ENCODE data around the gene TBL3. TPM values are rescaled to one million over a fixed set of nuclear protein-coding genes. Genes with fewer than 3 reads are reported as not detected.

Gene TBL3
- total and polyA plus RNA-seq, 7 experiments from 2014 or later: 17.2 to 89.8 (median 32.8) TPM

DNA sequence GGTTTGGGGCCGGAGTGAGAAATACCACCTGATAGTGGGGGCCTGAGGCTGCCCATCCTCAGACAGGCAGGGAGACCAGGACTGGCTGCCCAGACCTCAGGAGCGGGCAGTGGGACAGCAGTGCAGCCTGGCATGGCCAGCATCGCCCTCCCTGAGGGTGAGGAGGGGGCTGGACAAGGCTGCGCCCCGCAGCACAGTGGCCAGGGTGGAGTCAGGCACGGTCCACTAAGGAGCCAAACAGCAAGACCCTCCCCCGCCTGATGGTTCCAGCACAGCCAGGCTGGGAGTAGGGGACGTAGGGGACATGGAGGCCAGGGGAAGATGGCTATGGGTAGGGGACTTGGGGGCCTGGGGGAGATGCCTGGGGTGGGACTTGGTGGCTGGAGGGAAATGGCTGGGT is 34.5 kb downstream of the TBL3 start:
- POLR2A ChIA-PET: no interaction called here
- H3K4me3 ChIP-seq (ENCODE audit: low read length): no peak overlapping the region
- no peak overlapping the region for H3K27ac ChIP-seq (ENCODE audit: low read depth, low read length)
- no peaks in the 10 kb centered on the region for H3K27me3 Mint-ChIP-seq
- H3K4me1 ChIP-seq (ENCODE audit: control insufficient read depth in 2 of 2, insufficient read depth in 2 of 2, low read length in 2 of 2): peaks cover 36 to 38% of the 10 kb centered on the region in 2 donors
- no peak for DNase-seq
- no peaks in the 10 kb centered on the region for H3K9me3 ChIP-seq (ENCODE audit: control insufficient read depth in 2 of 3, low read length in 3 of 3)
- H3K36me3 ChIP-seq (ENCODE audit: control insufficient read depth in 2 of 3, insufficient read depth in 3 of 3, low read length in 3 of 3): peaks cover 0 to 23% (median 5%) of the 10 kb centered on the region in 3 experiments
- peaks cover 0 to 10% (median 0%) of the 10 kb centered on the region in 5 donors for H3K36me3 Mint-ChIP-seq
- H3K4me3 Mint-ChIP-seq: peak overlapping the region in 4 of 10 donors; percentile 35 to 87 (median 69)
- no peaks in the 10 kb centered on the region for H3K27me3 ChIP-seq (ENCODE audit: control insufficient read depth in 2 of 2, insufficient read depth in 2 of 2, low read length in 2 of 2)
- H3K27ac Mint-ChIP-seq: peak overlapping the region in 2 of 9 donors; percentile 49 to 77
- CTCF ChIA-PET: no interaction called here
- H3K9me3 Mint-ChIP-seq: no peaks in the 10 kb centered on the region
- ATAC-seq: no peak
- intact Hi-C loops (cut with micrococcal nuclease): loop anchor here in 1 of 2 donors (5.0 kb wide), 1 partner anchor 41 kb away; the partner anchor contains the start of genes NTHL1 and TSC2
- peaks cover 22 to 48% (median 35%) of the 10 kb centered on the region in 7 donors for H3K4me1 Mint-ChIP-seq

DNA sequence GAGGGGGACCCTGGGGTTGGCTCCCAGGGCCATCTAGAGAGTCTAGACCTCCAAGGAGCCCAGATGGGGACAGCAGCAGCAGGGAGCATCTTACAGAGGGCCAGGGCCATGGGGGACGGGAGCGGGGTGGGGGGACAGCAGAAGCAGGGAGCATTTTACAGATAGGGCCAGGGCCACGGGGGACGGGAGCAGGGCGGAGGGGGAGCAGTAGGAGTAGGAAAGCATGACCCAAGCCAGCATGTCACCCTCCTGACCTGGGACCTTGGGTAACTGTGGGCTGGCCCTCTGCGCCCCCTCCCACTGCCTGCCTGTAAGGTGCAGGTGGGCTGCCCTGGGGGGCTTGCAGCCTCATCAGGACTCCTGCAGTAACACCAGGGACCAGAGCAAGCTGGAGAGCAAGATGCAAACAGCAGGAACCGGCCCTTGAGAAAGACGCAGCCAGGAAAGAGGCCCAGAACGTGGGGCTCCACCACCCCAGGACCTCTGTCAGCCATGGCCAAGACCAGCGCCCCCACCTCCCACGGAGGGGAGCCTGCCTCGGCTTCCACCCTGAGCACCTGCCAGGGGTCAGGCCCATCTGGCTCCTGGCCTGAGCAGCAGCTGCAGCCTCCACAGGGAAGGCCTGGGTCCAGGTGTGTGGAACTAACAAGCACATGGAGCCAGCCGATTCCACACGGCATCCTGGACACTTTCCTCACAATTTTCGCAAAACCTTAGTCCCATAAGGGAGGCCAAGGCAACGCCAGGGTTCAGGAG is 35.4 kb downstream of the TBL3 start:
- Mint-ChIP-seq H3K4me3 (peak overlapping the region; percentile 72 to 93 (median 87)), H3K27me3 (no peaks in the 10 kb centered on the region), H3K9me3 (no peaks in the 10 kb centered on the region), H3K4me1 (peaks cover 22 to 48% (median 35%) of the 10 kb centered on the region in 7 donors), H3K36me3 (peaks cover 0 to 10% (median 0%) of the 10 kb centered on the region in 5 donors), H3K27ac (peak overlapping the region in 7 of 9 donors; percentile 3 to 76 (median 45))
- DNase-seq (no peak), ATAC-seq (no peak)
- Histone ChIP-seq H3K27ac (ENCODE audit: low read depth, low read length) (peak overlapping the region; percentile 86), H3K4me3 (ENCODE audit: low read length) (peak overlapping the region; percentile 3), H3K9me3 (ENCODE audit: control insufficient read depth in 2 of 3, low read length in 3 of 3) (no peaks in the 10 kb centered on the region), H3K27me3 (ENCODE audit: control insufficient read depth in 2 of 2, insufficient read depth in 2 of 2, low read length in 2 of 2) (no peaks in the 10 kb centered on the region), H3K4me1 (ENCODE audit: control insufficient read depth in 2 of 2, insufficient read depth in 2 of 2, low read length in 2 of 2) (peaks cover 36 to 38% of the 10 kb centered on the region in 2 donors), H3K36me3 (ENCODE audit: control insufficient read depth in 2 of 3, insufficient read depth in 3 of 3, low read length in 3 of 3) (peaks cover 0 to 14% (median 0%) of the 10 kb centered on the region in 3 experiments)
- intact Hi-C loops (cut with micrococcal nuclease): loop anchor here in 1 of 2 donors (5.0 kb wide), 1 partner anchor 40 kb away; the partner anchor contains the start of genes NTHL1 and TSC2
- CTCF ChIA-PET: interaction anchor here (1.3 kb wide), 1 partner anchor 146 kb away, joined by 3 read pairs; no protein-coding TSS in a partner anchor
- POLR2A ChIA-PET: interaction anchor here (0.6 to 2.9 kb wide), 6 partner anchors 15 to 492 kb away, joined by 3 to 30 read pairs (median 6); partner anchors contain the start of genes RPS2, TBL3 and TRAF7

DNA sequence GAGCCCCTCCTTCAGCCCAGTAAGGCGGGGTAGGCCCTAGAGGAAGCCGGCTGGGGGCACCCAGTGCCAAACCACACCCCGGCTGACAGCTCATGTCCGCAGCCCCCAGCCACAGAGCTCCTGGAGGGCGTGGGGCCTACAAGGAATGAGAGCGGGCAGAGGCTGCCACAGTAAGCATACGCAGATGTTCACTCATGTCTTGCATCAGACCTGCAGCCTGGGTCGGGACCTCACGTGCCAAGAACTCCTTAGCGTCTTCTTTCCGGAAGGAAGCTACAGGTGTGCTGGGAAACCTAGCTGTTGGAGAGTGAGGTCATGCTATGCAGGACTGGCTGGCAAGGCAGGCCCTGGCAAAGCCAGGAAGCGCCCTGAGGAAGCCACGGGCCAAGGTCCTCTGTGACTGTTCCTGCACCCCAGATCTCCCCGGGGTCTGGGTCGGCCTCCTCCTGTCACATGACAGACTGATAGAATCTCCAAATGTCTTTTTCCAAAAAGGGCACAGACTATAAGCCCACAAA is 36.2 kb downstream of the TBL3 start:
- H3K27me3 ChIP-seq (ENCODE audit: control insufficient read depth in 2 of 2, insufficient read depth in 2 of 2, low read length in 2 of 2): no peaks in the 10 kb centered on the region
- ChIA-PET CTCF (interaction anchor here (1.3 kb wide), 1 partner anchor 145 kb away, joined by 3 read pairs; no protein-coding TSS in a partner anchor), POLR2A (interaction anchor here (0.6 to 2.9 kb wide), 9 partner anchors 12 to 217 kb away, joined by 3 to 30 read pairs (median 4); partner anchors contain the start of genes MLST8, RPS2, TBL3 and TRAF7)
- intact Hi-C loops (cut with micrococcal nuclease): loop anchor here in 1 of 2 donors (2.0 to 5.0 kb wide), 2 partner anchors 39 to 43 kb away; partner anchors contain the start of genes NTHL1, RPS2 and TSC2
- peaks cover 0 to 6% (median 0%) of the 10 kb centered on the region in 3 experiments for H3K36me3 ChIP-seq (ENCODE audit: control insufficient read depth in 2 of 3, insufficient read depth in 3 of 3, low read length in 3 of 3)
- no peaks in the 10 kb centered on the region for H3K27me3 Mint-ChIP-seq
- H3K9me3 Mint-ChIP-seq: no peaks in the 10 kb centered on the region
- peak overlapping the region; percentile 72 to 93 (median 87) for H3K4me3 Mint-ChIP-seq
- peaks cover 22 to 48% (median 35%) of the 10 kb centered on the region in 7 donors for H3K4me1 Mint-ChIP-seq
- H3K9me3 ChIP-seq (ENCODE audit: control insufficient read depth in 2 of 3, low read length in 3 of 3): no peaks in the 10 kb centered on the region
- peaks cover 0 to 8% (median 0%) of the 10 kb centered on the region in 5 donors for H3K36me3 Mint-ChIP-seq
- H3K4me1 ChIP-seq (ENCODE audit: control insufficient read depth in 2 of 2, insufficient read depth in 2 of 2, low read length in 2 of 2): peaks cover 36 to 38% of the 10 kb centered on the region in 2 donors
- peak overlapping the region; percentile 86 for H3K27ac ChIP-seq (ENCODE audit: low read depth, low read length)
- DNase-seq: no peak
- H3K27ac Mint-ChIP-seq: peak overlapping the region; percentile 60 to 94 (median 76)
- peak overlapping the region; percentile 69 for H3K4me3 ChIP-seq (ENCODE audit: low read length)
- no peak for ATAC-seq

DNA sequence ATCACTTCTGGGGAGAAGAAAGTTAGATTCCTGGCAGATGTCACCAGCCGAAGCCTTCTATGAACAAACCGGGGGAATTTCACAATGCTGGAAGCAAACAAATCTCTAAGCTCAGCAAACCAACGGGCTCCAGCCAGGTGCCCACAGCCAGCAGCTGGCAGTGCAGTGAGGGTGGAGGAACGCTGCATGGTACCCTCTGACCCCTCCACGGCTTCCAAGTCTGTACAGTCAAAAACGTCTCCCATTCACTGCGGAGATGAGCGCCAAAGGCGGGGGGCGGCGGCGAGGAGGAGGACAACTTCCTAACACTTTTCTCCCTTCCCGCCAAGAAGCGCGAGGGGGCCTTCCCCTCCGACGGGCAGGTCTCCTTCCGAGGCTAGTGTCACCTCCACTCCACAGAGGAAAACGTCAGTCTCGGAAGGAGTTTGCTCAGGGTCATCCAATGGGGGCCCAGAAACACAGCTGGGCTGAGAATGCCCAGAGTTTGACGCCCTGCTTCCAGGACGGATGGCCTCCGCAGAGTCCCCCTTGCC is 36.8 kb downstream of the TBL3 start:
- POLR2A ChIA-PET: interaction anchor here (0.6 to 2.9 kb wide), 14 partner anchors 13 to 480 kb away, joined by 3 to 30 read pairs (median 4); partner anchors contain the start of genes GFER, MLST8, NDUFB10 and RPS2
- DNase-seq: peak in 1 of 9 donors; percentile 35
- Histone ChIP-seq H3K9me3 (ENCODE audit: control insufficient read depth in 2 of 3, low read length in 3 of 3) (no peaks in the 10 kb centered on the region), H3K27ac (ENCODE audit: low read depth, low read length) (peak overlapping the region; percentile 86), H3K4me3 (ENCODE audit: low read length) (peak overlapping the region; percentile 69), H3K27me3 (ENCODE audit: control insufficient read depth in 2 of 2, insufficient read depth in 2 of 2, low read length in 2 of 2) (no peaks in the 10 kb centered on the region), H3K36me3 (ENCODE audit: control insufficient read depth in 2 of 3, insufficient read depth in 3 of 3, low read length in 3 of 3) (no peaks in the 10 kb centered on the region), H3K4me1 (ENCODE audit: control insufficient read depth in 2 of 2, insufficient read depth in 2 of 2, low read length in 2 of 2) (peaks cover 36 to 37% of the 10 kb centered on the region in 2 donors)
- Mint-ChIP-seq H3K4me1 (peaks cover 22 to 48% (median 35%) of the 10 kb centered on the region in 7 donors), H3K27me3 (no peaks in the 10 kb centered on the region), H3K27ac (peak overlapping the region; percentile 60 to 94 (median 76)), H3K36me3 (peaks cover 0 to 8% (median 0%) of the 10 kb centered on the region in 5 donors), H3K4me3 (peak overlapping the region; percentile 72 to 93 (median 87)), H3K9me3 (no peaks in the 10 kb centered on the region)
- CTCF ChIA-PET: interaction anchor here (0.8 to 1.3 kb wide), 2 partner anchors 144 to 208 kb away, joined by 3 read pairs; no protein-coding TSS in a partner anchor
- intact Hi-C loops (cut with micrococcal nuclease): loop anchor here (1.0 to 5.0 kb wide), 9 partner anchors 15 to 421 kb away; partner anchors contain the start of genes NTHL1 (in 2 of the 2), RPS2 (in 2 of the 2), TSC2 (in 2 of the 2) and CCNF (in 1 of the 2)
- no peak for ATAC-seq

DNA sequence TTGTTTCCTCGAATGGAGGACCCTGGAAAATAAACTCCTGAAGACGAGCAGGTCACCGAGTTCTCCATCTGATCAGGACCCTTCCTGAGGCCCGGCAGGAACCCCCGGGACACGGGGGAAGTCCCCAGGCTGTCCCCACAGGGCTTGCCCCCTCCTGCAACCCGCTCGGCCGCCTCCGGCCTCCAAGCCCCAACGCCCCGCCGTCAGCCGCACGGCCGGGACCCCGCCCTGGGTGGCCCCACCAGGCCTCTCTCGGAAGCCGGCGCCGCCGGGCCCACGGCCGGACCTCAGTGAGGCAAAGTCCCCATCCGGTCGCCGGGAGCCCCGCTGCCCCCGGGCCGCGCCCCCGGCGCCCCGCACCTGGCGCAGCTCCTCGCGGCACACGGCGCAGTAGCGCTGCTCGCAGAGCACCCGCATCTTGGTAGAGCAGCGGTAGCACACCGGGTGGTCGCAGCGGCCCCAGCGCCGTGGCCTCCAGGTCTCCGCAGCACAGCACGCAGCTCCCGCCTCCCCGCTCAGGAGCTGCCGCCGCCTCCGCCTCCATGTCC is 37.4 kb downstream of the TBL3 start:
- intact Hi-C loops (cut with micrococcal nuclease): loop anchor here (1.0 to 5.0 kb wide), 9 partner anchors 14 to 420 kb away; partner anchors contain the start of genes NTHL1 (in 2 of the 2), RPS2 (in 2 of the 2), TSC2 (in 2 of the 2) and CCNF (in 1 of the 2)
- no peak for DNase-seq

More for the DNA sequence above, 37.4 kb downstream of the TBL3 start:
- peak; percentile 51 for ATAC-seq
- ChIA-PET POLR2A (interaction anchor here (0.6 to 2.9 kb wide), 12 partner anchors 13 to 479 kb away, joined by 3 to 30 read pairs (median 6); partner anchors contain the start of genes GFER, NDUFB10, RPS2 and TBL3), CTCF (interaction anchor here (0.5 to 0.8 kb wide), 2 partner anchors 57 to 208 kb away, joined by 3 read pairs; no protein-coding TSS in a partner anchor)
- no peaks in the 10 kb centered on the region for H3K27me3 ChIP-seq (ENCODE audit: control insufficient read depth in 2 of 2, insufficient read depth in 2 of 2, low read length in 2 of 2)
- peak overlapping the region; percentile 86 for H3K27ac ChIP-seq (ENCODE audit: low read depth, low read length)
- peaks cover 32% of the 10 kb centered on the region in 2 donors for H3K4me1 ChIP-seq (ENCODE audit: control insufficient read depth in 2 of 2, insufficient read depth in 2 of 2, low read length in 2 of 2)
- Mint-ChIP-seq H3K27ac (peak overlapping the region; percentile 60 to 94 (median 76)), H3K4me3 (peak overlapping the region; percentile 72 to 93 (median 87)), H3K27me3 (no peaks in the 10 kb centered on the region), H3K4me1 (peaks cover 22 to 43% (median 32%) of the 10 kb centered on the region in 7 donors), H3K36me3 (peaks cover 0 to 8% (median 0%) of the 10 kb centered on the region in 5 donors), H3K9me3 (no peaks in the 10 kb centered on the region)
- no peaks in the 10 kb centered on the region for H3K36me3 ChIP-seq (ENCODE audit: control insufficient read depth in 2 of 3, insufficient read depth in 3 of 3, low read length in 3 of 3)
- H3K9me3 ChIP-seq (ENCODE audit: control insufficient read depth in 2 of 3, low read length in 3 of 3): no peaks in the 10 kb centered on the region
- peak overlapping the region; percentile 69 for H3K4me3 ChIP-seq (ENCODE audit: low read length)

All from naive thymus-derived CD4-positive, alpha-beta T cell (primary cell).